Activated CD4-positive, alpha-beta T cell treated with anti-CD3 and anti-CD28 coated beads for 48 hours (primary cell): Measurements from ENCODE around the gene CTNNA3.
"Not testable (repeated sequence)": the region's sequence is repeated elsewhere in the genome, so short reads cannot be mapped to it uniquely, and the experiment has no call there.

Experiments used
- DNase-seq: peaks from one replicate; pipeline ENCODE4 v3.0.0-alpha.2; 2020

Gene CTNNA3

DNA sequence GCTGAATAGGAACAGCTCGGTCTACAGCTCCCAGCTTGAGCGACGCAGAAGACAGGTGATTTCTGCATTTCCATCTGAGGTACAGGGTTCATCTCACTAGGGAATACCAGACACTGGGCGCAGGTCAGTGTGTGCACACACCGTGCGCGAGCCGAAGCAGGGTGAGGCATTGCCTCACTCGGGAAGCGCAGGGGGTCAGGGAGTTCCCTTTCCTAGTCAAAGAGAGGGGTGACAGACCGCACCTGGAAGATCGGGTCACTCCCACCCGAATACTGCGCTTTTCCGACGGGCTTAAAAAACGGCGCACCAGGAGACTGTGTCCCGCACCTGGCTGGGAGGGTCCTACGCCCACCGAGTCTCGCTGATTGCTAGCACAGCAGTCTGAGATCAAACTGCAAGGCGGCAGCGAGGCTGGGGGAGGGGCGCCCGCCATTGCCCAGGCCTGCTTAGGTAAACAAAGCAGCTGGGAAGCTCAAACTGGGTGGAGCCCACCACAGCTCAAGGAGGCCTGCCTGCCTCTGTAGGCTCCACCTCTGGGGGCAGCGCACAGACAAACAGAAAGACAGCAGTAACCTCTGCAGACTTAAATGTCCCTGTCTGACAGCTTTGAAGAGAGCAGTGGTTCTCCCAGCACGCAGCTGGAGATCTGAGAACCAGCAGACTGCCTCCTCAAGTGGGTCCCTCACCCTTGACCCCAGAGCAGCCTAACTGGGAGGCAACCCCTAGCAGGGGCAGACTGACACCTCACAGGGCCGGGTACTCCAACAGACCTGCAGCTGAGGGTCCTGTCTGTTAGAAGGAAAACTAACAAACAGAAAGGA is 465.1 kb downstream of the CTNNA3 start:
- DNase-seq: not testable (repeated sequence)

DNA sequence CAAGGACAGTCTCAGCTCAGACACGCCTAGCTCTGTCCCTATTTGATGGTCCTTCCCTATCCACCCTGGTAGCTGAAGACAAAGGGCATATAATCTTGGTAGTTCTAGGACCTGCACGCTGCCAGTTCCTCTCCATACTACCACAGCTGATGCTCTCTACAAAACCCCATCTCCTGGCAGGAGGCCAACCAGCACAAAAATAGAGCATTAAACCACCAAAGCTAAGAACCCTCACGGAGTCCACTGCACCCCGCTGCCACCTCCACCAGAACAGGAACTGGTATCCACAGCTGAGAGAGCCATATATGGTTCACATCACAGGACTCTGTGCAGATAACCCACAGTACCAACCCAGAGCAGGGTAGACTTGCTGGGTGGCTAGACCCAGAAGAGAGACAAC is 470.8 kb downstream of the CTNNA3 start:
- no peak for DNase-seq

GRCh38 chr10:67224553-67224952 is 471.4 kb downstream of the CTNNA3 start:
- DNase-seq: no peak

DNA sequence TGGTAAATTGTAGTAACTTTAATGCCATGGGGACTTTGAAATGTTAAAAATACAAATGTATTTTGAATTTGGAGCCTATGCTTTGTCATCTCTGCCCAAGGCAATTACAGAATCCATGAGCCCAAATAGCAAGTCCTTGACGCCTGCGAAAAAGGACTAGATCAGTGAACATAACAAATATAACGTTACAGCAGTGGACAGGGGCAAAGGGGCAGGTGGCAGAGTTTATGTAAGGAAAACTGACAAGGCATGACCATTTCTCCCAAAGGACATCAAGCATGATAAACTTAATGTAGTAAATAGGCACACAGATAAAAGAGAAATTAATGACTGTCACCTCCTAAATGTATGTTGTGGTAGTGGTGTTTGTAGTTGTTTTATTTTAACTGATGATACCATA is 473.1 kb downstream of the CTNNA3 start:
- DNase-seq: no peak

GRCh38 chr10:67221939-67222494 is 474.0 kb downstream of the CTNNA3 start:
- no peak for DNase-seq

GRCh38 chr10:67211680-67212079 is 484.3 kb downstream of the CTNNA3 start:
- DNase-seq: no peak

- DNase-seq: not testable (repeated sequence)
Observed at GRCh38 chr10:67207923-67208322, 488.1 kb downstream of the CTNNA3 start.

- no peak for DNase-seq
Observed at GRCh38 chr10:67200913-67201564, 495.0 kb downstream of the CTNNA3 start.

DNA sequence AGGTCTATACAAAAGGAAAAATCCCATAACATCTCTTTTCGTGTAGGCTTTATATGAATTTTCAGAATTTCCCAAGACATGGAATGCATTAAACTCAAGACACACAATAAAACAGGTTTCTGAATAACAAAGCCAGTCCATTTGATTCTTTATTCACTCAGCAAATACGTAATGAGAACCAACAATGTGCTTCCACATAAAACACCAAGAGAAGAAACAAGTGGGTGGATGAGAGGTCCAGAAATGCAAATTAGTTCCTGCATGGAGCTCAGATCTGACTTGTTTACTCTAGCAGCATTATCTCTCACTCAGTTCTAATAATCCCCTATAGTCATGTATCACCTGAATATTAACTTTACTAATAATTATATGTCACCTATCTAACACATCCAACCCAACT is 520.6 kb downstream of the CTNNA3 start:
- DNase-seq: no peak

GRCh38 chr10:67173787-67174186 is 522.2 kb downstream of the CTNNA3 start:
- DNase-seq: no peak

GRCh38 chr10:67171970-67172369 is 524.0 kb downstream of the CTNNA3 start:
- DNase-seq: no peak

DNA sequence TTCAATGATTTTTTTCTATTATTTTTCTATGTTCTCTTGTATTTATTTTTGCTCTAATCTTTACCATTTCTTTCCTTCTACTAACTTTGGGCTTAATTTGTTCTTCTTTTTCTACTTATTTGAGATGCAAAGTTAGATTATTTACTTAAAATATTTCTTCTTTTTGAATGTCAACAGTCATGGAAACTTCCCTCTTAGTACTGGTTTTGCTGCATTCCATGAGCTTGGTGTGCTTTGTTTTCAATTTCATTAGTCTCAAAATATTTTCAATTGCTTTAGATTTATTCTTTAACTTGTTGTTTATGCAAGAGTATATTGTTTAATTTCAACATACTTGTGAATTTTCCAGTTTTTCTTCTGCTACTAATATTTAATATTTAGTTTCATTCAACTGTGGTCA is 539.8 kb downstream of the CTNNA3 start:
- DNase-seq: no peak

GRCh38 chr10:67151471-67151870 is 544.5 kb downstream of the CTNNA3 start:
- no peak for DNase-seq

GRCh38 chr10:67144530-67144929 is 551.5 kb downstream of the CTNNA3 start:
- no peak for DNase-seq

- DNase-seq: no peak
Observed at GRCh38 chr10:67141300-67141699, 554.7 kb downstream of the CTNNA3 start.

DNA sequence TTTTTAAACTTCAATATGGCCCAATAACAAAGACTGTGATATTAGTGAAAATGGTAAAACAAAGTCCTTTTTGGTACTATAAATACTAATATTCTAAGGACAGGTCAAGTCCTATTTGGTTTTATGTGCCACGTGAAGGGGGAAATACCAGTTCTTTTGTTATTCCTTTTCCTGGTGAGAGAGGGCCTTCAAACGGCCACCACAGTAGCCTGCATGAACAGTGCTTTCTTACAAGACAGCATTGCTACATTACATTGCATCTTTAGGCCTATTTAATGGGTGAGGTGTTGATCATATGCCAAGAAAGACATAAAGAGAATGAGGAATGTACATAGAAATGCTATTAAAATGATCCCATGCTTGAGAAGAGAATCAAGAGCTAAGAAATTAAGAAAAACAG is 555.4 kb downstream of the CTNNA3 start:
- no peak for DNase-seq

- DNase-seq: no peak
Observed at GRCh38 chr10:67127441-67127840, 568.6 kb downstream of the CTNNA3 start.

DNA sequence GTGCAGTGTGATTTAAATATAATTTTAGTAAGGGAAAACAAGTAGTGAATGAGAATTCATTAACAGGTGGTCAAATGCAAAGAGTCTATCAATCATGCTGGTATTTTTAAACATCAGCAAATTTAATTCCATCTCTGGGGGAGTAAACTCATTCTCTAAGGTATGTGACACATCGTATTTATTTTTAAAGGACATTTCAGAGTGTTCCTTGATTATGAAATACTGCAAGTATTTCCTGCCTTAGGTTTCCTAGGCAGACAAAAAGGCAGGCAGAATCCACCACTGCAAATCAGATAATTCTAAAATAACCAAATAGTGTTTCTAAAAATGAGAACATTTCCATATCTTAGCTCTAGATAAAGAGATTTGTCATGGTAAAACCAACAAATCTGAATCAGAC is 576.3 kb downstream of the CTNNA3 start:
- no peak for DNase-seq

DNA sequence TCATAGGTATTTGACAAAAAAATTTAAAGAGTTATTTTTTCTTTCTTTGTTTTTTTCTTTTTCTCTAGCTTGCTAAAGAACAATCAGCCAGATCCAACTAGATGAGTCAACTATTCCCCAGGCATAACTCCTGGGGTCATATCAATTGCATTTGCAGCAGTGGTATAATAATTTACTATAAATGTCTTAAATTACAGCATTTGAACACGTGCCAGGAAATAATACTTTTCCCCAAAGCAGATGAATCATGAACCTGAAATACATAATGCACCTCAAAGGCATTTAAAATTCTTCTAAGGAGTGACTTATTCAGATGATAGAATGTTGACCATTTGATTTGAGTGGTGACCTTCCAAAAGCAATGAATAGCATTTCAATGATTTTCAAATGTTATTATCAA is 580.0 kb downstream of the CTNNA3 start:
- no peak for DNase-seq

DNA sequence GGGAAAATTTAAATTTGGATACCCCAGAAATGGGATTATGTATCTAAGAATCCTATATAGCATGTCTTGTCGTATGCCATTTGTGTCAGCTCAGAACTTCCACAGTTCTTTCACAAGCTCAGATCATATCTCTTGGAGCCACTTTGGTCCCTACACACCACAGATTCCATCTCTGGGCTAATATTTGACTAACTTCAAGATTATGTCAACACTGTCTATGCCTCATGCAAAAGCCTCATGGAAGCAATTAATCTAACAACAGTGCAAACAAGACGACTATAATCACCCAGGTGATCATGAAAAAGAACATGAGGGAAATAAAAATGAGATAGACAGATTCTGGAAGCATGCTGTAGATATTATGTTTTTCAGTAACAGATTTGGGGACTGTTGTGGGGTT is 581.0 kb downstream of the CTNNA3 start:
- no peak for DNase-seq

DNA sequence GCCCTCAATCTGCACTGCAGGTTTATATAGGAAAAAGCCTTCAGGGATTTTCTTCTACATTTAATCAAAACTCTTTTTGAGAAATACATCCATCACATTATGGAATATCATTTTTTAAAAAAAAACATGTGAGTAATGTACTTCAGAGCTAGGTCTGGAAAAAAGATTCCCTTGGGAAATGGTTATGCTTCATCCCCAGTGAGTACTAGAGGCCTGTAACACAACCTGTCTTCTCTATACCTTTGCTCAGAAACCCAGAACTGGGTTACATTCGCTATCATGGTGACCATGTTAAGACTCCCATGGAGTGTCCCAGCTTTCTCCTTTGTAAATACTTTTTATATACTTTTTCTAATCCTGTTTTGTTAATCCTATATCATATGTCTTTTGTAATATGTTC is 583.2 kb downstream of the CTNNA3 start:
- DNase-seq: no peak

GRCh38 chr10:67110286-67110685 is 585.7 kb downstream of the CTNNA3 start:
- no peak for DNase-seq

DNA sequence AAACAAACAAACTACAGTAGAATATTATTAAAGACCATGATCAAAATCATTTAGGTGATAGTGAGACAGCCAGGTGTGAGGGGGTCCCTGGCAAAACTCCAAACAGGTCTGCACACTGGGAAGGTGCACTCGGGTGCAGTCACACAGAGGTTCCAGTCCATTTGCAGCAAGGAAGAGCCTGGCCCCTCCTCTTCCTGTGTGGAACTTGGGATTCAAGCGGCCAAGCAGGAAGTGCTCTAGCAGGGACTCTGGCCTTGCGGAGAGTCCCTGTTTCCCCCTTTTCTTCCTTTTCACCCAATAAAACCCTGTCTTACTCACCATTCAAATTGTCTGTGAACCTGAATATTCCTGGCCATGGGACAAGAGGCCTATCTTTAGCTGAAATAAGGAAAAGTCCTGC is 588.3 kb downstream of the CTNNA3 start:
- DNase-seq: no peak

DNA sequence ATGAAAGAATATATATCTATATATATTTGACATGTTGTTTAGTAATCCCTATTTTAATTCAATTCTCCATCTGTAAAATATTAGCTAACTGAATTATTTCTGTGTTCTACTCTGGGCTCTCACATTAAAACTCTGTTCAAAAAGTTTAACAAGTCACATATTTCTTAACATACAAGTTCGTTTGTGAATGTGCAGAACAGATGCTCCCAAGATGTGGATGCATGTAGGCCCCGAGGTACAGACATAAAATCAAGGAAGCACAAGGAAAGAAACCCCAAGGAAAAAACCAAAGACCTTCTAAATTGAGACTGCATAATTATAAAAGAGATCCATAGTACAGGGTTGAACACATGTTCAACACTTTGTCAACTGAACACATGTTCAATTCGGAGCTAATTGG is 595.0 kb downstream of the CTNNA3 start:
- no peak for DNase-seq
